ENCODE data around the gene KLHL29.

Gene KLHL29

DNA sequence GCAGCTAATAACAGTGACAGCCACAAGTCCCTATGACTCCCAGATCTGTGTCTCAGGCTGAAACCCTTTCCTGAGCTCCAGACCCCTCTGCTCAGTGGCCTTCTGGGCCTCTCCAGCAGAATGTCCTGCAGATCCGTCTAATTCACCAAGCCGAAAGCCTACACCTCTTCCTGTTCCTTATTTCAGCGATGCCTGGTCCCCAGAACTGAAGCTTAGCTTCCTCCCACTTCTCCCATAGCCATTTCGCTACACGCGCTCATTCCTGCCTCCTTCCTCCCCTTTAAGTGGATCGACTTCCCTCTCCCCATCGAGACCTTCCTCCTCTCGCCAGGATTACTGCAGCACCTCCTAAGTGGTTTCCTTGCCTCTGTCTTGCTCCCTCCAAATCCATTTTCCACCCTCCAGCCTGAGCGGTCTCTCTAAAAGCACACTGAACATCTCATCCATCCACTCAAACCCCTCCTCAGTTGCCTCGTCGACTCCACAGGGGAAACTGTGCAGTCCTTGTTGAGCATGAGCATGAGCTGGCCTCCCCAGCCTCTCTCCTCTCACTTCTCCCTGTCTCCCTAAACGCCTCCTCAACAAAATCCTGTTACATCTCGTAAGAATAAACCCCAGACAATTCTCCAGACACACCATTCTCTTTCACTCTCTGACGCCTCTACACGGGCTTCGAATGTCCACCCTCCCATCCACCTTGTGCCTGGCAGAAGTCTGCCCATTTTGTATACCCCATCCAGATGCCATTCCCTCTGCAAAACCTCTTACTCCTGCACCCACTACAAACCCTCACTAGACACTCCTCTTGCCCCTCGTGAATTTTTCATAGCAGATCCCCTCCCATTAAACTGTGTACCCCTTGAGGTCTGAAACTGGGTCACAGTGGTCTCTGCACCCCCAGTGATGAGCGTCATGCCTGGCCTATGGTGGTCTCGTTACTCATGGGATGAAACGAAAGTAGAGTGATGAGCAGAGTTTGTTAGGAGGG is 309.4 kb downstream of the KLHL29 start:
- no peak for DNase-seq (ENCODE audit: low read depth, low spot score)

DNA sequence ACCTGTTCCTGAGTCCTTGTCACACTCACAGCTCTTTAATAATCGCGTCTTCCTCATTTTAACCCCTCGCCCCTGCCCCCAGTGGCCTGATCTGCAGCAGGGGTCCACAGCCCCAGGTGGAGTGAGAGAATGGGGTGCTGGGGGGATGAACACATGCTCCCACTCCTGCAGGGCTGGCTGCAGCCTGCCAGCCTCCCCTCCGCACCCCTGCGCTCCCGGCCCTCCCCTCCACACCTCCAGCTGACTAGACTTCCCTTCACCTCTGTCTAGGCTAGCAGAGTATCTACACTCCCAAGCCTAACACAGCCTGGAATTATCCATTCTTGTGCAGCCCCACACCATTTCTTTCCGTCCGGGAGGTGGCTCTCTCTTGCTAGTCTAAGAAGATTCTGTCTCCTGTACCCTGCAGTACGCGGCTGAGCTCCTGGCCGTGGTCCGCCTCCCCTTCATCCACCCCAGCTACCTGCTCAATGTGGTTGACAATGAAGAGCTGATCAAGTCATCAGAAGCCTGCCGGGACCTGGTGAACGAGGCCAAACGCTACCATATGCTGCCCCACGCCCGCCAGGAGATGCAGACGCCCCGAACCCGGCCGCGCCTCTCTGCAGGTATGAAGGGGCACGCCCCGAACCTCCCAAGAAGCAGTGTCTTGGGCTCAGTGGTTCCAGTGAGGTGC is 310.4 kb downstream of the KLHL29 start:
- no peak for DNase-seq (ENCODE audit: low read depth, low spot score)

DNA sequence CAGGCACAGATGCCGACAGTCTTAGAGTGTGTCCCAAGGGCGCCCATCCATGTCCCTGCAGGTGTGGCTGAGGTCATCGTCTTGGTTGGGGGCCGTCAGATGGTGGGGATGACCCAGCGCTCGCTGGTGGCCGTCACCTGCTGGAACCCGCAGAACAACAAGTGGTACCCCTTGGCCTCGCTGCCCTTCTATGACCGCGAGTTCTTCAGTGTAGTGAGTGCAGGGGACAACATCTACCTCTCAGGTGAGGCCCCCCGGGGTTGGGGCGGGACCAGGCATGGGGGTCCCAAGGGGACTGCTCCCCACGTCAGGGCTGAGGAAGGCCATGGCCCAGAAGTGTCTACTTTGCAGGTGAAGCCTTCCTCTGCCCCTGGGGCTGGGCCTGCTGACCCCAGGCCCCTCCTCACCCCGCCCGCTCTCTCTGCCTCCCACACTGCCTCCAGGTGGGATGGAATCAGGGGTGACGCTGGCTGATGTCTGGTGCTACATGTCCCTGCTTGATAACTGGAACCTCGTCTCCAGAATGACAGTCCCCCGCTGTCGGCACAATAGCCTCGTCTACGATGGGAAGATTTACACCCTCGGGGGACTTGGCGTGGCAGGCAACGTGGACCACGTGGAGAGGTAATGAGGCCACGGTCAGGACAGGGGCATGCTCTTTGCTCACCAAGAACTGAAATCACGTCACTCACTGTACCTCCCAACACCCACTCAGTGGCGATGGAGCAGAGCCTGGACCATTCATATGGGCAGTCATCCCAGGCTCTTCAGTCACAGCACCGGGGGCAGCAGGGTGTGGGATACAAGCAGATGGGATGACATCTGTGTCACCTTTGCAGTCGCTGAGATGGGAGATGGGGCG is 311.1 kb downstream of the KLHL29 start:
- no peak for DNase-seq (ENCODE audit: low read depth, low spot score)

DNA sequence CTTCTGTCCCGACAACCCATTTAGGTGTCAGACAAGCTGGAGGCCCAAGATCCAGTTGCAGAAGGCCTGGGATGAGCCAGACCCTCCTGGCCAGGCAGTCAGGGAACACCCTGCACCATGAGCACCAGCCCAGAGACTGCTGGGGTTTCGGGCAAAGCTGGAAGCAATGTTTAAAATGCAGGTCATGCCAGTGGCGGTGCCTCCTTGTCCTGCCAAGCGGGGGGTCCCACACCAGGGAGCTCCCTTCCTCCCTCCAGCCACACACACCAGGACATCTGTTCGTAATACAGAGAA is 311.7 kb downstream of the KLHL29 start:
- DNase-seq (ENCODE audit: low read depth, low spot score), result no peak

DNA sequence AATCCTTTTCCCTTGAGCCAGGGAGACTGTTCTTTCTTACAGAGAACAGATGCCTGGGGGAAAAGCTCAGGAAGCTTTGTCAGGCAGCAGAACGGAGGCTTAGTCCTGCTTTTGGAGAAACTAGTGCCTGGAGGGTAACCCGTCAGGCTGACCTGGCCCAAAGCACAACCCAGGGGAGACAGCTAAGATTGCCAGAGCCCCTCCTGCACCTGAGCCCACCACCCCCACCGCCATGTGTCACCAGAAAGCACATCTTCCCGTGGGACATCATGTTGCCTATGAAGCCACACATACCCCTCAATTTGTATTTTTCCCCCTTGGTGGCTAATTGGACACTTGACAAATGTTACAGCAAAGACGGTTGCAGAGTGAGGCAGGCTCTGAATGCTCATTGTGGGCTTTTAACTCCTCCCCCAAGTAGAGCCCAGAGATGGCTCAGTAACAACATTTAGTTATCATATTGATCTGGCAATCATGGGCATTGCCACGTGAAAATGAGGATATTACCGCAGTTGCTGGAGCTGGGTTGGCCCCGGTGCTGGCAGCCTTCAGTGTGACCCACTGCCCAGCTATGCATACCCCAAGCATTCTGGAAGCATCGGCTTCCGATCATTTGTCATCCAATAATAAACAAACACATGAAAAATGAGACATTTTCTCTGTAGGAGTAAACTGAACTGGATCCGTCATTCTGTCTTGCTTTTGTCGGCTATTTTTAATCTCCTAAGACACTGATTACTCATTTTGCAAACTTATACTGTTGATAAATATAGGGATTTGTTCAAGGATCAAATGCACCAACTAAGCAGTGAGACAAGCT is 312.5 kb downstream of the KLHL29 start:
- DNase-seq (ENCODE audit: low read depth, low spot score), result no peak

DNA sequence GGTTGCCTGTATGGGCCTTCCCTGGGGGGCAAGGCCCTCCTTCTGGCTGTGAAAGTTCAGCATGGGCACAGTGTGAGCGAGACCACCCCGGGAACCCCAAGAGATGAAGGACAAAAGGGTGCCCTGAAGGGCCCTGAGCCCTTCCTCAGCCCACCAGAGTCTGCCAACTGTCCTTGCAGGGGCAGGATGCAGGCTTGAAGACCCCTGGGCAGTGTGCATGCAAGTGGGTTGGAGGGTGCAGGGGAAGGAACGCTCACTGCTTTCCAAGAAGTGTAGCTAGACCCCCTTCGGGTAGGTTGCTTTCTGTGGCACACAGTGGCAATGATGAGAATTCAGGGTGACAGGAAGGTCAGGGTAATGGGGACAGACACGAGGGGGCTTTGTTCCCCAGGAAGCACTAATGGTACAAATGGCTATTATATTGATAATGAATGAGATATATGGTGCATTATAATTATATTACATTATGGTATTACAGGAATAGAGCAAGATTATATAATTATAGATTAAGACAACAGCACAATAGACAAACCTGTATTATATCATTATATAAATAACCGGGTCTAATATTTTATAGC is 313.2 kb downstream of the KLHL29 start:
- no peak for DNase-seq (ENCODE audit: low read depth, low spot score)

DNA sequence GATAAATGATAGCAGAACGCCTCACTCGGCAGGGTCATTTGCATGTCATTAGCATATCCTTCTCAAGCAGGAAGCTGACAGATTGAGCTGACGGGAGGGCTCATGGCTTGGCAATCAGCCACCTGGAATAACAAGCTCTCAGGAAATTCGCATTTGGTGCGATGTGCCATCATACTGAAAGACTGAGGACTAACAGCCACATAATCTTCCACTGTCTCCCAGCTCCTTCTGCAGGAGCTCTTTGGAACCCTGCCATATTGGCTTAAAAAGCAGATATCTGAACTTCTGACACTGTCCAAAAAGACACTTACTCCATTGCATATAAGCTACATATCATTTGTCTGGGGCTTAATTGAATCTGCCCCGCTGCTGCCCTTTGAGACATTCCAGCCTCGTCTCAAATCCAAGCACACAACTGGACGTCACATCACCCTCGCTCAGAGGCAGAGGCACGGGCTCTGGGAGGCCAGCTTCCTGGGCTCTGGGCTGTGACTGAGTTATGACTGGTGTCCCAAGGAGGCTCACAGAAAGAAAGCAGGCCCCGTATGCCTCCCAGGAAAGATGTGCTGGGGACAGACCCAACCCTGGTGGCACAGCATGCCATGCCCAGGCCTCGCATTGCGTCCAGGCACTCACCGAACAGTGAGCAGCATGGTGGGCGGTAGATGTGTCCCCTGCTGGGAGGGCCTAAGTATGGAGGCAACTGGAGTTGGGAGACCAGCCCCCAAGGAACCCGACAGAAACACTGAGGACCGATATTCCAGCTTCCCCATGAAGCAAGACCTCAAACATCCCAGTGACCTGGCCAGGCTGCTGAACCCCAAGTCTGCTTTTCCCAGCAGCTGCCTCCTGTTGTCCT is 314.0 kb downstream of the KLHL29 start:
- DNase-seq (ENCODE audit: low read depth, low spot score), result no peak

DNA sequence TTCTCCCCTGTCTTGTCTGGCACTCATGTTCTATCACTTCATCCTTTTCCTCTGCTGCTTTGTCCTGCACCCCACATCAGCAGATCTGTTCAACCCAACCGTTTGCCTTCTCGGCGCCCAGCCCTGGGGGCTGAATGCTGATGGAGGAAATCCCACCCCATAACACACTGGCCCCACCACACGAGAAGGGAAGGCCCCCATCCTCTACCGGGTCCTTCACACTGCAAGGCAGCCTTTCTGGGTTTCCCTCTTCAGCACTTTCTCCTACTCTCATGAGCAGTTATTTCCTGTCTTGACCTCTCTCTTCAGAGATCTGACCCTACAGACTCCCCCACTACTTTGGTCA is 314.6 kb downstream of the KLHL29 start:
- DNase-seq (ENCODE audit: low read depth, low spot score), result no peak

DNA sequence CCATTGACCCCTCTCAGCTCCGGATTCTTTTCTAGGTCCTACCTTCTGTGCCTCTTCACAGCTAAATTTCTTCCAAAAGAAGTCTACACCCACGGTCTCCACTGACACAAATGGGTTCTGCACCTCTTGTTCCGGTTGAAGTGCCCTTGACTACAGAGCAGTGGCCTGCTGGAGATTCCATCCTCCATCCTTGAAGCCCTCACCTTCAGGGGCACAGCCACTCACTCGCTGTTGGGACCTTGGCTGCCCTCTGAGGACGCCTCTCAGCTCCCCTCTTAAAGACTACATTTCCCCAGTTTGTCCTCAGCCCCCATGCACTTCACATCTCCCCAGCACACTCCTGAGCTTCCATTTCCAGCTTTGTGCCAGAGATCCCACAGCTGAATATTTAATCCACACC is 315.6 kb downstream of the KLHL29 start:
- no peak for DNase-seq (ENCODE audit: low read depth, low spot score)

DNA sequence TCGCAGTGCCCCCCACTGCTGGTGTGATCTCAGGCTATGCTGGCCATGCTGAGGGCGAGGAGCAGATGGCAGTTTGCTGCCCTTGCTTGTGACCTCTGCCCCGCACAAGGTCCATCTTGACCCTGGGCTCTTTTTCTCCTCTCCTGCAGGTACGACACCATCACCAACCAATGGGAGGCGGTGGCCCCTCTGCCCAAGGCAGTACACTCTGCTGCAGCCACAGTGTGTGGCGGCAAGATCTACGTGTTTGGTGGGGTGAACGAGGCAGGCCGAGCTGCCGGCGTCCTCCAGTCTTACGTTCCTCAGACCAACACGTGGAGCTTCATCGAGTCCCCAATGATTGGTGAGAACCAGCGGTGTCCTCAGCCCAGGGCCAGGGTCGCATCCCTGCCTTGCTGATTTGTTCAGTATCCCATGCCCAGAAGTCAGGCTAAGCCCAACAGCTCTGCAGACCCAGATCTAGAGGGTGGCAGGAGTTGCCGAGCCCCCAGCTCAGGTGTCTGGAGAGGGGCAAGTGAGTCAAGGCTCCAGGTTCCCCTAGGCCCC is 318.1 kb downstream of the KLHL29 start:
- no peak for DNase-seq (ENCODE audit: low read depth, low spot score)

DNA sequence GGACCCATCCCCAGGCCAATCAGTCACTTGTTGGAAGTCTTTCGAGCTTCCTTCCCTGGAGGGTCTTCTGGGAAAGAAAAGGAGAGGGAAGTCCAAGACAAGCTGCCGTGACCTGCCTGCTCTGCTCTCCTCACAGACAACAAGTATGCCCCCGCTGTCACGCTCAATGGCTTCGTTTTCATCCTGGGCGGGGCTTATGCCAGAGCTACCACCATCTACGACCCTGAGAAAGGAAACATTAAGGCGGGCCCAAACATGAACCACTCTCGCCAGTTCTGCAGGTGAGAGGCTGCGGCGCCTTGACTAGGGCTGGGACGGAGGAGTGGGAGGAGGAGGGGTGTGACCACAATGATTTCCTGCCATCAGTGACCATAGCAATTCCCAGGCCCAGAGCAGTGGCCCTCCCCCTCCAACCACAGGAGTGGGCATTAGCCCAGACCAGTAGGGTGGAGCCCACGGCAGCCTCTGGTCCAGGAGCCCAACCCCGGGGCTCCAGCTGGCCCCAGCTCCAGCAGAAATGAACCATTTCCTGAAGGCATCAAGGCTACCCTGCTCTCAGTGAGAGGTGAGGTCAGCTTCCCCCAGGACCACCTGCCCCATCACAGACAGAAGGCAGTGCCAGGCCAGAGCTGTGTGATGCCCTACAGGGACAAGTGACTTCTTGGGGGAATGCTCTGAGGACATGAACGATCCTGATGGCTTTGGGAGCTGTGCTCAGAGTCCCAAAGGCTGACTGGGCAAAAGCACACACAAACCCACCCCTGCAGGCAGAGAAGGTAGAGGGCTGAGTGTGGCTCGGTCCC is 318.8 kb downstream of the KLHL29 start:
- DNase-seq (ENCODE audit: low read depth, low spot score), result peak; percentile 1

DNA sequence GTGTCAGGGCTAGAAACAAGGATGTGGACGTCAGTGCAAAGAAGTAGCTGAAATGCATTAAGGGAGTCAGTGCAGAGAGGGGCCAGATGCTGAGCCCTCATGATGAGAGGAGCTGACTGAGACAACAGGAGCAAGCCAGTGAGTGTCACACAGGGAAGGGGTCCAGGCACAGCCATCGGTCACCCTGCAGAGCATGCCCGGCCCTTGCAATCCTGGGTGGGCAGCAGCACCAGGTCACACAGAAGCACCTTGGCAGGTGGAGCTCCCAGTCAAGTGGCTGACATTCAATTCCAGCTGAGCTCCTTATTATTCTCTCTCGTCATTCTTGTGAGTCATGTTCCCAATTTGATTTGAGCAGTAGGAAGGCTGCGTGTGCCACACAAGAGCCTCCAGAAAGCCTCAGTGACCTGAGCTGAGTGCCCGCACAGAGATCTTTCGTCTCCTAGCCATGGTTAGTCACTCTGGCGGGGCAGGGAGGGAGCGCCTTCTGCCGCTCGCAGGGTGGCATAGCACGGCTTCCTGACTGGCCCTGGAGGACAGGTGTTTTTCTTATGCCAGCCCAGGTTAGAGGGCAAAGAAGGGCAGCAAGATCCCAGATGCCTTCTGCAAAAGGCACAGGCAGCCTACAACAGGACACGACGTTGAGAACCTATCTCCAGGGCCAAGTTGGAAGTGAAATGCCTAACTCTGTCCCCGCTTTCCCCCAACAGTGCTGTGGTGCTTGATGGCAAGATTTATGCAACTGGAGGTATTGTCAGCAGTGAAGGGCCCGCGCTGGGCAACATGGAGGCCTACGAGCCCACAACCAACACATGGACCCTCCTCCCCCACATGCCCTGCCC is 321.0 kb downstream of the KLHL29 start:
- peak; percentile 2 for DNase-seq (ENCODE audit: low read depth, low spot score)

DNA sequence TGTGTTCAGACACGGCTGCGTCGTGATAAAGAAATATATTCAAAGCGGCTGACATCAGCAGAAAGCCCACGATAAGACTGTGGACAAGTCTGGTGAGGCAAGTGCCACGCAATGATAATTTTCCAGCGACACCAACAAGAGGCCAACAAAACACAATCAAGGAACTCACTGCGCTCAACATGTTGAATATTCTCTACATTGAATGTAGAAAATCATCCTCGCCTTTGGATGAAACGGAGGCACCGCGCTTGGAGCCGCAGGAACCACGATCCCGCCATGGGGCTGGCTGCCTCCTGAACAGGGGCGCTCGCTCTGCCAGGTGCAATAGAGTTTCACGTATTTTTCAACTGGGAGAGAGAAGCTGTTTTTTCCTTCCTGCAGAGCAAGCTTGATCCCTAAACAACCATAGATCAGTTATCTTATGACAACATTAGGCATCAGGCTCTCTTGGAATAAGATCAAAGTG is 321.7 kb downstream of the KLHL29 start:
- DNase-seq (ENCODE audit: low read depth, low spot score), result peak; percentile 0

DNA sequence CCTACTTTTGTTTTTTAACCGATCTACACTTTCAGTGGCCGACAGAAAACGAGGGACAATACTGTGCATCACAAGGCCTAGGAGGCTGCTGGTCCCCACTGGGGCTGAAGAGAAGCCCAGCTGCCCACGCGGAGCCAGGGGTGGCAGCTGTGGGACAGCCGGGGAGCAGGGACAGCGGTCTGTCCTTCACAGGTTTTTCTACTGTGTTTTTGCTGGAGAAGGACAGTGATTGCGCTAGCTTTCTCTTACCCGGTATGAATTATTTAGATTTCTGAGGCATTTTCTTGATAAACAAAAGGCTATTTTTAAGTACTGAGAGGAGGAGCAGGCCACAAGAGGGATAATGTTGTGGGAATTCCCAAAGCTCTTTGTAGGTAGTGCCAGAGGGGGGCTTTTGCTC is 322.1 kb downstream of the KLHL29 start:
- DNase-seq (ENCODE audit: low read depth, low spot score), result no peak

DNA sequence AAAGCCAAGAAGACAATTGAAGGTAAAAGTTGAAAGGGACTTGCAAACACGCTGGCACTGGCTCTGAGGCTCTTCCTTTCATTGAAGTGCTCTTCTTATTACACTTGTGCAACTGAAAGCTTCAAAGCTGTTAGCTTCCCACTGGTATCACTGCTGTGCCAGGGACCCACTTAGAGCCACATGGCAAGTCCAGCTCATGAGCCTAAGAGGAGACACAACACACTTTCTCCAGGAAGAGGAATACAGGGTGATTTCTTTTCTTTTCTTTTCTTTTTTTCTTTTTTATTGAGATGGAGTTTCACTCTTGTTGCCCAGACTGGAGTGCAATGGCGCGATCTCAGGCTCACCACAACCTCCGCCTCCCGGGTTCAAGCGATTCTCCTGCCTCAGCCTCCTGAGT is 323.8 kb downstream of the KLHL29 start:
- DNase-seq (ENCODE audit: low read depth, low spot score), result no peak

DNA sequence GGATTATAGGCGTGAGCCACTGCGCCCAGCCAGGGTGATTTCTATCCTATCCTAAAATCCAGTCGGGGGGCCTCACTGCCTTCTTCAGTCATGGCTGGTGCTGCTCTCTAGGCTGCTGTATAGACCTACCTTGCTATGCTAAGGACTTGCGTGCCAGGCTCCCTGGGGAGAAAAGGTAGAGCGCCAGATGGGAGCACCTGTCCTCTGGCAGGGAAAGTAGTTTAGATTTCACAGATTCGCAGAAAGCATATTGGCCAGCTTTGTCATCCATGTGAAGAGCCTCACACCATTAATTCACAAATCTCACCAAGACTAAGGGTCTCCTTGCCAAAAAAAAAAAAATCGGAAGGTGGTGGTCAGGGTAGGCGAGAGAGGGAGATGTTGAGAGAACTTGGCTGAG is 324.3 kb downstream of the KLHL29 start:
- DNase-seq (ENCODE audit: low read depth, low spot score), result no peak

DNA sequence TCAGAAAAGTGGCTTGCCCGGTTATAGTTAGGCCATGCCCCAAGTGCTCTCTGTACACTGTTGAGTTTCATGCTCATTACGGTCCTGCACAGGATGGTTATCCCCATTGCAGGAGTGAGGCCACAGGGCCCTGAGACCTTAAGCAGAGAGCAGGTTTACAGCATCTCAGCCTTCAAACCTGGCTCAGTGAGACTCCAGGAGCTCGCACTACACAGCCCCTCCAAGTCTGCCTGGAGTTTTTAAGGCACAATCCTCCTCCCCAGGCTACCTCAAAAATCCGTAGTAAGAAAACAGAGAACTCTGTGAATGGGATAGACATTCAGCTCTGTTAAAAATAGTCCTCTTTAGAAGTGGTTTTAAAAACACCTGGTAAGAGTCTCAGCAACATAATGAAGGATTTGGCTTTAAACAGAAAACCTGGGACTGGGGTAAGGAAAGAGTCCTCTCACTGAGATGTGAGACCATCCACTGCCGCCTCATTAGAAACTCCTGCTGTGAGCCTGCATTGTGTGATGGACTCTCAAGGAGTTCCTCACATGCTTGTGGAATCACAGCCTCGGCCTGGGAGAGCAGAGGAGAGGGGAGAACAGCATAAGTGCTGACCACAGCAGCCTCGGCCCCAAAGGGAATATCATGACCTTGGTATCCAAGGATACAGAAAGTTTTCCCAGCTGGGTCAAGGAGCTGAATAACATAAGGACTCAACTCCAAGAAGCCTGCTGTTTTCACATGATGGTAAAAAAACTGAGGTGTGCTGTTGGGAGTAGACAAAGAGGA is 327.2 kb downstream of the KLHL29 start:
- peak; percentile 52 for DNase-seq (ENCODE audit: low read depth, low spot score)
